HL-60 (cell line): ENCODE measurements around the gene ARSG.

ENCODE experiments used
- DNase-seq, 2 experiments: peaks; one replicate each; pipeline ENCODE4 v3.0.0-alpha.2; 2010 to 2020; ENCODE audit warnings: low read depth in 1 of 2, low spot score in 1 of 2
- H3K27ac ChIP-seq: fragments of 250-450 bp; sonication (Bioruptor Pico); replicated peaks from 2 replicates; pipeline ENCODE4 v1.5.1; 2020; ENCODE audit warnings: mild to moderate bottlenecking, moderate library complexity
- H3K27me3 ChIP-seq: fragments of 250-450 bp; sonication (Bioruptor Pico); 2 replicates; pipeline ENCODE4 v1.5.1; 2021; ENCODE audit warnings: mild to moderate bottlenecking, moderate library complexity; ENCODE audit not compliant: insufficient read depth, poor library complexity, severe bottlenecking
- H3K4me3 ChIP-seq: replicated peaks from 2 replicates; pipeline ENCODE4 v1.5.1; 2011; ENCODE audit warnings: mild to moderate bottlenecking, control low read depth, low read length; ENCODE audit not compliant: insufficient read depth
- CTCF ChIP-seq: IDR thresholded peaks from one replicate; pipeline ENCODE4 v1.5.1; 2011; ENCODE audit warnings: low read length, control low read depth, inconsistent platforms; ENCODE audit not compliant: insufficient read depth
- GABPA ChIP-seq: IDR thresholded peaks from 2 replicates; pipeline ENCODE4 v1.6.1; 2012; ENCODE audit warnings: low read depth
- POLR2AphosphoS5 ChIP-seq: IDR thresholded peaks from 2 replicates; pipeline ENCODE4 v1.6.1; 2012; ENCODE audit warnings: low read depth
- REST ChIP-seq: IDR thresholded peaks from 2 replicates; pipeline ENCODE4 v1.6.1; 2012; ENCODE audit warnings: low read depth; ENCODE audit not compliant: insufficient replicate concordance
- SPI1 ChIP-seq: IDR thresholded peaks from 2 replicates; pipeline ENCODE4 v1.6.1; 2012; ENCODE audit warnings: low read depth, mild to moderate bottlenecking, borderline replicate concordance

Gene ARSG

GRCh38 chr17:68460715-68461114 is 169.4 kb downstream of the ARSG start:
- TF ChIP-seq POLR2AphosphoS5 (no peak), CTCF (no peak)
- no peak overlapping the region for H3K27ac ChIP-seq
- no peak for DNase-seq
- no peaks in the 10 kb centered on the region for H3K27me3 ChIP-seq
- H3K4me3 ChIP-seq: no peak overlapping the region

- H3K27ac ChIP-seq: no peak overlapping the region
- no peak for TF ChIP-seq GABPA
- no peak for TF ChIP-seq REST
- TF ChIP-seq SPI1: no peak
- no peak for TF ChIP-seq POLR2AphosphoS5
- TF ChIP-seq CTCF: no peak
These were observed 169.8 kb downstream of the ARSG start for GRCh38 chr17:68461122-68461539.

GRCh38 chr17:68461589-68461988 is 170.3 kb downstream of the ARSG start:
- no peak for DNase-seq
- TF ChIP-seq CTCF: no peak
- no peak for TF ChIP-seq GABPA
- TF ChIP-seq POLR2AphosphoS5: no peak
- no peak for TF ChIP-seq REST
- no peak for TF ChIP-seq SPI1
- H3K27me3 ChIP-seq: no peaks in the 10 kb centered on the region
- no peak overlapping the region for H3K4me3 ChIP-seq
- no peak overlapping the region for H3K27ac ChIP-seq

More at GRCh38 chr17:68461122-68461539, 169.8 kb downstream of the ARSG start:
- H3K27me3 ChIP-seq: no peaks in the 10 kb centered on the region
- DNase-seq: no peak
- no peak overlapping the region for H3K4me3 ChIP-seq

GRCh38 chr17:68462381-68463210 is 171.3 kb downstream of the ARSG start:
- Histone ChIP-seq H3K27me3 (no peaks in the 10 kb centered on the region), H3K27ac (no peak overlapping the region), H3K4me3 (no peak overlapping the region)
- DNase-seq: peak; percentile 57 to 74
- TF ChIP-seq SPI1 (no peak), CTCF (peak; percentile 32)
